RWPE2 (cell line): Measurements from ENCODE around the gene KRT86.

Experiments
- ATAC-seq: fragments of 200-7000 bp; cut with Tn5 transposase; 3 replicates; pipeline ENCODE4 v1.9.1; 2021; ENCODE audit warnings: low read depth
- DNase-seq: peaks from one replicate; pipeline ENCODE4 v3.0.0-alpha.2; 2020; ENCODE audit warnings: low spot score
- H3K27ac ChIP-seq: fragments of 450-650 bp; 2 replicates; pipeline ENCODE4 v1.5.1; 2017; ENCODE audit warnings: mild to moderate bottlenecking; ENCODE audit not compliant: poor library complexity, severe bottlenecking
- H3K27me3 ChIP-seq: fragments of 250-450 bp; sonication (Bioruptor Pico); 2 replicates; pipeline ENCODE4 v1.5.1; 2021; ENCODE audit warnings: mild to moderate bottlenecking, moderate library complexity; ENCODE audit not compliant: insufficient read depth, poor library complexity, severe bottlenecking
- H3K36me3 ChIP-seq: fragments of 250-450 bp; sonication (Bioruptor Pico); 2 replicates; pipeline ENCODE4 v1.5.1; 2020; ENCODE audit warnings: low read depth, mild to moderate bottlenecking, moderate library complexity
- H3K4me1 ChIP-seq: fragments of 250-450 bp; sonication (Bioruptor Pico); 2 replicates; pipeline ENCODE4 v1.5.1; 2021; ENCODE audit warnings: mild to moderate bottlenecking, moderate library complexity; ENCODE audit not compliant: insufficient read depth, poor library complexity, severe bottlenecking
- H3K4me3 ChIP-seq: fragments of 250-450 bp; sonication (Bioruptor Pico); 2 replicates; pipeline ENCODE4 v1.5.1; 2021; ENCODE audit warnings: mild to moderate bottlenecking, moderate library complexity; ENCODE audit not compliant: severe bottlenecking
- H3K9me3 ChIP-seq: fragments of 250-450 bp; sonication (Bioruptor Pico); 2 replicates; pipeline ENCODE4 v1.5.1; 2021; ENCODE audit warnings: mild to moderate bottlenecking, moderate library complexity; ENCODE audit not compliant: severe bottlenecking
- CTCF ChIP-seq: fragments of 450-650 bp; IDR thresholded peaks from one replicate; pipeline ENCODE4 v1.5.1; 2017; ENCODE audit warnings: mild to moderate bottlenecking, moderate library complexity; ENCODE audit not compliant: poor library complexity, severe bottlenecking

The KRT86 gene

GRCh38 chr12:52235001-52235764, 39.3 kb upstream of the KRT86 start:
- Histone ChIP-seq H3K9me3 (no peaks in the 10 kb centered on the region), H3K4me3 (peak overlapping the region; percentile 94), H3K27me3 (no peaks in the 10 kb centered on the region), H3K4me1 (peaks cover 62% of the 10 kb centered on the region), H3K36me3 (peaks cover 71% of the 10 kb centered on the region), H3K27ac (peak overlapping the region; percentile 99)
- no peak for ATAC-seq
- TF ChIP-seq CTCF = no peak
- peak; percentile 42 for DNase-seq

- ATAC-seq = no peak
- H3K27ac ChIP-seq = peak overlapping the region; percentile 99
- H3K4me3 ChIP-seq = peak overlapping the region; percentile 94
- H3K4me1 ChIP-seq = peaks cover 58% of the 10 kb centered on the region
- H3K36me3 ChIP-seq = peaks cover 76% of the 10 kb centered on the region
- no peaks in the 10 kb centered on the region for H3K9me3 ChIP-seq
- peak; percentile 41 for DNase-seq
- H3K27me3 ChIP-seq = no peaks in the 10 kb centered on the region
- TF ChIP-seq CTCF = no peak
Observed at GRCh38 chr12:52235822-52236361, 38.6 kb upstream of the KRT86 start.

GRCh38 chr12:52236386-52237050, 37.9 kb upstream of the KRT86 start:
- Histone ChIP-seq H3K4me1 (peaks cover 58% of the 10 kb centered on the region), H3K4me3 (no peak overlapping the region)
- no peak for TF ChIP-seq CTCF

GRCh38 chr12:52238207-52238840, 36.1 kb upstream of the KRT86 start:
- peaks cover 67% of the 10 kb centered on the region for H3K4me1 ChIP-seq
- no peaks in the 10 kb centered on the region for H3K27me3 ChIP-seq
- H3K27ac ChIP-seq = peak overlapping the region; percentile 99
- no peak overlapping the region for H3K4me3 ChIP-seq
- DNase-seq (no peak), ATAC-seq (peak; percentile 0; the same call in 1 of the 3 replicates)
- no peaks in the 10 kb centered on the region for H3K9me3 ChIP-seq
- peaks cover 98% of the 10 kb centered on the region for H3K36me3 ChIP-seq
- no peak for TF ChIP-seq CTCF

More at GRCh38 chr12:52236386-52237050, 37.9 kb upstream of the KRT86 start:
- H3K36me3 ChIP-seq = peaks cover 82% of the 10 kb centered on the region
- no peaks in the 10 kb centered on the region for H3K9me3 ChIP-seq
- peak overlapping the region; percentile 99 for H3K27ac ChIP-seq
- ATAC-seq (no peak), DNase-seq (peak; percentile 26)
- H3K27me3 ChIP-seq = no peaks in the 10 kb centered on the region
